GM12874 (cell line): ENCODE measurements around the gene RSL1D1.

Source experiments
- TF ChIP-seq, protein P1 (sequence below): IDR thresholded peaks from 2 replicates; pipeline ENCODE4 v1.5.1; 2011; ENCODE audit warnings: low read depth, mild to moderate bottlenecking, control low read depth, low read length, moderate library complexity; ENCODE audit not compliant: insufficient read depth

RSL1D1 gene

DNA sequence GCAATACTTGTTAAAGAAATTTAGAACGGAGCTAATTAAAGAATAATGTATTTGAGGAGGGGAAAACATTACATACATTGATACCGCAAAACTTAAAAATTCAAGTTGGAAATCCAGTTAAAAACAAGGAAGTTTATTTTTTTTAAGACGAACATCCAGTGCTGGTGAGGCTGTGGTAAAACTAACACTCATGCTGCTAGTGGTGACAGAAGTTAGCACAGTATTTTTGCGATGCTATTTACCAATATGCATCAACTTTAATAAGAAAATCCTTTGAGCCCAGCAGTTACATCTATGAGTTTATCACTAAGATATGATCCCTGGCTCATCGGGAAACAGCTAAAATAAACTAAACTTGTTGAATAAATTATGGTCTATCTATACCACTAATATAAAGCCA, 32.7 kb upstream of the RSL1D1 start:
- TF ChIP-seq, protein P1, sequence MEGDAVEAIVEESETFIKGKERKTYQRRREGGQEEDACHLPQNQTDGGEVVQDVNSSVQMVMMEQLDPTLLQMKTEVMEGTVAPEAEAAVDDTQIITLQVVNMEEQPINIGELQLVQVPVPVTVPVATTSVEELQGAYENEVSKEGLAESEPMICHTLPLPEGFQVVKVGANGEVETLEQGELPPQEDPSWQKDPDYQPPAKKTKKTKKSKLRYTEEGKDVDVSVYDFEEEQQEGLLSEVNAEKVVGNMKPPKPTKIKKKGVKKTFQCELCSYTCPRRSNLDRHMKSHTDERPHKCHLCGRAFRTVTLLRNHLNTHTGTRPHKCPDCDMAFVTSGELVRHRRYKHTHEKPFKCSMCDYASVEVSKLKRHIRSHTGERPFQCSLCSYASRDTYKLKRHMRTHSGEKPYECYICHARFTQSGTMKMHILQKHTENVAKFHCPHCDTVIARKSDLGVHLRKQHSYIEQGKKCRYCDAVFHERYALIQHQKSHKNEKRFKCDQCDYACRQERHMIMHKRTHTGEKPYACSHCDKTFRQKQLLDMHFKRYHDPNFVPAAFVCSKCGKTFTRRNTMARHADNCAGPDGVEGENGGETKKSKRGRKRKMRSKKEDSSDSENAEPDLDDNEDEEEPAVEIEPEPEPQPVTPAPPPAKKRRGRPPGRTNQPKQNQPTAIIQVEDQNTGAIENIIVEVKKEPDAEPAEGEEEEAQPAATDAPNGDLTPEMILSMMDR: no peak

DNA sequence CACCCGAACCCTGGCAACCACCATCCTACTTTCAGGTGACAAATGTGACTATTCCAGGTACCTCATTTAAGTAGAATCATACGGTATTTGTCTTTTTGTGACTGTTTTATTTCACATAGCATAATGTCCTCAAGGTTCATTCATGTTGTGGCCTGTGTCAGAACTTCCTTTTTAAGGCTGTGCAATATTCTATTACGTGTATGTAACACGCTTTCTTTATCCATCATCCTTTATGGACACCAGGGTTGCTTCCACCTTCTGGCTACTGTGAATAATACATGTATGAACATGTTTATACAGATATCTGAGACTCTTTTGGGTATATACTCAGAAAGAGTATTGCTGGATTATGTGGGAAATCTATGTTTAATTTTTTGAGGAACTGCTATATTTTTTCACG, 28.7 kb upstream of the RSL1D1 start:
- TF ChIP-seq, protein P1: no peak

DNA sequence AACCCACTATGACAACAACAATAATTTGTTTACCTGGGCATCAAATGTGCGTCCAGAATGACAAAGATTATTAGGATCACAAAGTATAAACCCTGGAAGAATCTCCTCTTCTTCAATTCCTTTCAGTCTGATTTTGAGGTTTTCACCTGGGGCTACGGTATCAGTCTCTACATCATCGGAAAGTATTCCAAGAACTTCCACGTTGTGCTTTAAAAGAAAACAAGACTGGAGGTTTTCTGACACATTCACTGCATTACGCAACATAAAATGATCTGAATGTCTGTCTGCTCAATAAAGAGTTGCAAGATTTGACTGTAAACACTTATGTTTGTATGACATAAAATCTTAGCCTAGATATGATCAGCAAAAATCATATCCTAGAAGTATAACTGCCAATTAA, 26.0 kb upstream of the RSL1D1 start:
- TF ChIP-seq, protein P1: no peak

DNA sequence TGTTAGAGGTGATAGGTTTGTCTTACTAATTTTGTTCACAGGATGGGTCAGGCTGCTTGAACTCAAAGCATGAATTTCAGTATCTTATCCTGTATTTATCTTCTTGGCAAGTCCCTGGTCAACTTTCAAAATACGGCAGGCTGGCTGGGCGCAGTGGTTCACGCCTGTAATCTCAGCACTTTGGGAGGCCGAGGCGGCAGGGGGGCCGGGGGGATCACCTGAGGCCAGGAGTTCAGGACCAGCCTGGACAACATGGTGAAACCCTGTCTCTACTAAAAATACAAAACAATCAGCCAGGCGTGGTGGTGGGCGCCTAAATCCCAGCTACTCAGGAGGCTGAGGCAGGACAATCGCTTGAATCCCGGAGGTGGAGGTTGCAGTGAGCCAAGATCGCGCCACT, 25.0 kb upstream of the RSL1D1 start:
- TF ChIP-seq, protein P1: no peak

DNA sequence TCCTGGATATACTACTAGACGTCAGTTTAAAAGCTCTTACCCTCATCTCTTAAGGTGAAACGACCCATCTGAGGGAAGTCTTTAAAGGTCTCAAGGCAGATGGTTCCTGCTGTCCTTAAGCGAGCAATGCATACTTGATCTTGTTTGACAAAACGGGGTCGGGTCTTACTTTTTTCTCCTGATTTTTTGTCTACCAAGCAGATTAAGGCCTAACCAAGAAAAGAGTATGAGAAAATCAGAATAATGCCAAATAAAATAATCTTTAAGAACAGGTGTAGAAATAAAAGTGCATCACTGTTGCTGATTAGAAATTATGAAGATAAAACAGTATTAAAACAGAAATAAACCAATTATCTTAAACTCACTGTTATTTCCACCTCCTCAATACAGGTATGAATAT, 24.4 kb upstream of the RSL1D1 start:
- TF ChIP-seq, protein P1: no peak

DNA sequence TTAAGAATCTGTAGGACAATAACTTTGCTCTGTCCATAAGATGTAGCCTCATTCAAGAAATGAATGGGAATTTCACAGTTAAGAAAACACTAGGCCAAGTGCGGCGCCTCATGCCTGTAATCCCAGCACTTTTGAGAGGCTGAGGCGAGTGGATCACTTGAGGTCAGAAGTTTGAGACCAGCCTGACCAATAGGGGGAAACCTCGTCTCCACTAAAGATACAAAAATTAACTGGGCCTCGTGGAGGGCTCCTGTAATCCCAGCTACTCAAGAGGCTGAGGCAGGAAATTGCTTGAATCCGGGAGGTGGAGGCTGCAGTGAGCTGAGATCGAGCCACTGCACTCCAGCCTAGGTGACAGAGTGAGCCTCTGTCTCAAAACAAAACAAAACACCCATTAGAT, 19.9 kb upstream of the RSL1D1 start:
- TF ChIP-seq, protein P1: no peak

DNA sequence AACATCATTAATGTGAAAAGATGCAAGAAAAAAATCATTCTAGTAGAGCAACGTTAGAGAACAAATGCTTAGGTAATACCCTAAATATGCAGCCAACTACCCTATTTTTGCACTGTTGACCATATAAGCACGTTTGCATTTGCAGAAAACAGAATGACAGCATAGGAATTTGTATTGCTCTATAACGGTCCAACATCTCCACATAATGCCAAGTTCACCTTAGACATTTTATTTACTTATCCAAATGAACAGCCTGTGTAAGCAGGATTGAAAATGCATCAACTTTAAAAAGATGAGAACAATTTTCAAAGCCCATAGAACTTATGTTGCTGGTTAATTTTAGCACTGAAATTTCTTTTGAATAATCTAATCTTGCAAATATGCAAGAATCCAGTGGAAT, 19.1 kb upstream of the RSL1D1 start:
- TF ChIP-seq, protein P1: no peak
